ENCODE data around the gene ROCK2.

DNA sequence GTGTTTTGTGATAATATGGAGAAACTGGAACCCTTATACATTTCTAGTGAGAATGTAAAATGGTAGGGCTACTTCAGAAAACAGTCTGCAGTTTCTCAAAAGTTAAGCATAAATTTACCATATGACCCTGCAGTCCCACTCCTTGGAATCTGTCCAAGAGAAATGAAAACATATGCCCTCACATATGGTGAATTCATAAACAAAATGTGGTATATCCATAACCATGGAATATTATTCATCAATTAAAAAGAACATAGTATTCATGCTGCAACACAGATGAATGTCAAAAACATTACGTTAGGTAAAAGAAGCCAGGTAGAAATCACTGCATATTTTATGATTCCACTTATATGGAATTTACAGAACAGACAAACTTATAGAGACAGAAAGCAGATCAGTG is 11.8 kb downstream of the ROCK2 start:
- TF ChIP-seq POLR2A (IDR thresholded peaks at IDR 0.05) (no peak), CTCF (IDR thresholded peaks at IDR 0.05) (no peak), EP300 (IDR thresholded peaks at IDR 0.05) (no peak), POLR2AphosphoS5 (IDR thresholded peaks at IDR 0.05) (no peak)

Data from sigmoid colon (tissue), 4 donors.